GM18861 (cell line): ENCODE measurements around the gene CCDC8.
"Not testable (repeated sequence)": the region's sequence is repeated elsewhere in the genome, so short reads cannot be mapped to it uniquely, and the experiment has no call there.

Experiments used
- ATAC-seq: cut with Tn5 transposase; IDR thresholded peaks from one replicate; pipeline ENCODE4 v1.9.1; 2021; ENCODE audit not compliant: unreplicated experiment

CCDC8 gene

DNA sequence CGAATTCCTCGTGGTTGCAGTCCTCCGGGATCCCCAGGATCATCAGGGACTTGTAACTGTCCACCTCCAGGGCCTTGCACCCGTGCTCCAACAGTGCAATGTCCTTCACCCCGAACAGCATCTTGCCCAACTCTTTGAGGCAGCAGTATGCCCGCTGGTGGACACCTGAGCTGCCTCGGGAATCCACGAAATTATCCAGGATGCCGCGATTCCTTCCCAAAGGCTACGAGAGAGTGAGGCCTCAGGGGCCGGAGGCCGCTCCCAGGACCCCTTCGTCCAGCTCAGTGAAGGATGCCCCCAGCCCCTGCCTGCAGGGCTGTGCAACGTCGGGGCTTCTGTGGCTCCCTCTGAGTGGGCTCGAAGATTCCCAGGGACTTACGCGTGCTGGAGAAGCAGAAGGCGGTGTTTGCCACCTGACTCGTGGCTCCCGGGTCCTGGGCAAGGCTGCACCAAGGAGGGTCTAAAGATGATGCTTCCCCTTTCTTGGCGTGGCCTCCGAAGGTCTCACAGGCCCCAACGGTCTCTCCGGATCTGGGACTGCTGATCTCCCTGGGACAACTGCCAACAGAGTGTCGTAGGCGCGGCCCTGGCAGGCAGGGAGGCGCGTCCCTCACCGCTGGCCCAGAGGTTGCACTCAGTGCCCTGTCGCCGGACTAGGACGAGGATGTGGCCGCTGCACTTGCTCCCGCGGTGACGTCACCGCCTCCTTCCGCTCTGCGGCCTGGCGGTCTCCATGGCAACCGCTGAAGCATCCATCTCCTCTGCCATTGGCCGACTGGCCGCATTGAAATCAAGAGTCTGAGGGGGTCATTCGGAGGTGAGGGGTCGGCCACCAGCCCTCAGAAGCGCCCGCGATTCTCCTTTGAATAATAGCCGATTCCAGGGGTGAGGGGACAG is 15.1 kb upstream of the CCDC8 start, which contains the start of gene PNMA8C:
TSS of gene PNMA8C (minus strand) at position 698 of the 897 bp plus-strand sequence. CDS start at position 121, 577 bp downstream.
- ATAC-seq, result no peak

- ATAC-seq, result no peak
Observed at GRCh38 chr19:46427518-46428045, 14.2 kb upstream of the CCDC8 start.

DNA sequence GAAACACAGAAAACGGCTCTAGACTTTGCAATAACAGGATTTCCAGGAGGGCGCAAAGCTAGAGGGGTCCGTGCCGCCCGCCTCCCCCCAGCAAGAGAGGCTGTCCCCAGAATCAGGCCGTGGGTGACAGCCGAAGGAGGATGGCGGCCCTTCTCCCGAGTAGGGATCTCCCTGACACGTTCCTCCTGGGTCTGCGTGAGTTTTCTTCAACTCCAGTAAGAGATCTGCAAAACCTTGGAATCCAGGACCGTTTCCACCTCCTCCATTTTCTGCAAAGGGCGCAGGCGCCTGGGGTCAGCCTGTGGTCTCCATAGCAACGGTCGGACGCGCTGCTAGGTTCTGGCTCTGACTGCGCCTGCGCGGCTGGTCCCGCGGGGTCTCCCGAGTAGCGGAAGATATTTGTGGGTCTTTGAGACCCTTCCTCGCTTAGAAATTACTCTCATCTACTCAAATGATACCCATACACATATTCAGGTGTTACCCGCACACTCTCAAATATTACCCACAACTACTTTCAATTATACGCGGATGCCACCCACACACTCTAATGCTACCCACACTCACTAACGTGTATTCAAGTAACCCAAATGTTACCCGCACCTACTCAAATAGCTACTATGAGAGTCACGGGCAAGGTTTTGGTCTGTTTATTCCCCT is 13.3 kb upstream of the CCDC8 start:
- no peak for ATAC-seq

GRCh38 chr19:46426035-46426505 is 12.7 kb upstream of the CCDC8 start:
- ATAC-seq, result no peak

- ATAC-seq, result no peak
Observed at GRCh38 chr19:46423188-46423587, 9.8 kb upstream of the CCDC8 start.

DNA sequence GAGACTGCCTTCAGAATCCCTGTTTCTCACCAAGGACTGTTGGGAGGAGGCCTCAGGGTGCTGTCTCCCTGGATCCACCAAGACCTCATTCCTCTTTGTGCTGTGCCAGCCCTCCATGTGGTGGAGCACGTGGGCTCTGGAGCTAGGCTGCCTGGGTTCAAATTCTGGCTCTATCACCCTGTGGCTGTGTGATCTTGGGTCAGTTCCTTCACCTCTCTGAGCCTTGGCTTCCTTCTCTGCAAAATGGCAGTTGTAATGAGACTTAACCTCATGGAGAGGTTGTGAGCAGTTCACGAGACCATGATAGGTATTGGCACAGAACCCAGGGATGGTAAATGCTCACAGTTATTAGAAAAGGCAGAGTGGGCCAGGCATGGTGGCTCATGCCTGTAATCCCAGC is 9.0 kb upstream of the CCDC8 start:
- ATAC-seq, result no peak

DNA sequence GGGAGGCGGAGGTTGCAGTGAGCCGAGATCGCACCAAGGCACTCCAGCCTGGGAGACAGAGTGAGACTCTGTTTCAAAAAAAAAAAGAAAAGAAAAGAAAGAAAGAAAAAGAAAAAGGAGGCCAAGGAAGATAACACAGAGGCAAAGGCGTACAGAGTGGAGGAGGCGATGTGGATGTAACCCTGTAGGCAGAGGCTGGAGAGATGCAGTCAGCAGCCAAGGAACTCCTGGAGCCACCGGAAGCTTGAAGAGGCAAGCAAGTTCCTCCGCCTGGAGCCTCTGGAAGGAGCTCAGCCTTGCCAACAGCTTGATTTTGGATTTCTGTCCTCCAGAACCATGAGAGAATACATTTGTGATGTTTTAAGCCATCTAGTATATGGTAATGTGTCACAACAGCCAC is 6.7 kb upstream of the CCDC8 start:
- ATAC-seq, result no peak

DNA sequence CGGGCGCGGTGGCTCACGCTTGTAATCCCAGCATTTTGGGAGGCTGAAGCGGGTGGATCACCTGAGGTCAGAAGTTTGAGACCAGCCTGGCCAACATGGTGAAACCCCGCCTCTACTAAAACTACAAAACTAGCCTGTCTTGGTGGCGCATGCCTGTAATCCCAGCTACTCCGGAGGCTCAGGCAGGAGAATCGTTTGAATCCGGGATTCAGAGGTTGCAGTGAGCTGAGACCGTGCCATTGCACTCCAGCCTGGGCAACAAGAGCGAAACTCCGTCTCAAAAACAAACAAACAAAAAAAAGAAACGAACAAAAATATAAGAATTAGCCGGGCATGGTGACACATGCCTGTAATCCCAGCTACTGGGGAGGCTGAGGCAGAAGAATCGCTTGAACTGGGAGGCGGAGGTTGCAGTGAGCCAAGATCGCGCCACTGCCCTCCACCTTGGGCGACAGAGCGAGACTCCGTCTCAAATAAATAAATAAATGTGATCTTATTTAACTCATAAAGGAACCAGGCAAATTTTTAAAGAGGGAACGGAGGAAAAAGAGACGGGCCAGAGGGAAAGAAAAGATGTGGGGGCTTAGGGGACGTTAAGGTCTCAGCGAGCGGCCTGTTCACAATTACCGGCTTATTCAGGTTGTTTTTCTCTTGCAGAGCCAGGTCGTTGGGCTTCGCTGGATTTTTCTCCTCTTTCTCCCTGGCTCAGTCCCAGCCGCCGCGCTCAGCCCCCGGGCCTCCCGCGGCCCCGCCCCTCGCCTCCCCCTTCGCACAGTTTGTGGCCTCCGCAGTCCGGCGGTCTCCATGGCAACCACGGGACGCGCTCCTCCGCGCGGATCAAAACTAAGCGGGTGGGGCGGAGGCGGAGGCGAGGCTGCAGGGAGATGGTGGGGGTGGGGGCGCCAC is 2.7 kb upstream of the CCDC8 start:
- not testable (repeated sequence) for ATAC-seq

- ATAC-seq, result not testable (repeated sequence)
Observed at GRCh38 chr19:46414899-46415298, 1.5 kb upstream of the CCDC8 start.

- no peak for ATAC-seq
Observed at GRCh38 chr19:46412650-46413261, 608 bp downstream of the CCDC8 start.

GRCh38 chr19:46411925-46412649 is 1.3 kb downstream of the CCDC8 start:
- ATAC-seq, result no peak

DNA sequence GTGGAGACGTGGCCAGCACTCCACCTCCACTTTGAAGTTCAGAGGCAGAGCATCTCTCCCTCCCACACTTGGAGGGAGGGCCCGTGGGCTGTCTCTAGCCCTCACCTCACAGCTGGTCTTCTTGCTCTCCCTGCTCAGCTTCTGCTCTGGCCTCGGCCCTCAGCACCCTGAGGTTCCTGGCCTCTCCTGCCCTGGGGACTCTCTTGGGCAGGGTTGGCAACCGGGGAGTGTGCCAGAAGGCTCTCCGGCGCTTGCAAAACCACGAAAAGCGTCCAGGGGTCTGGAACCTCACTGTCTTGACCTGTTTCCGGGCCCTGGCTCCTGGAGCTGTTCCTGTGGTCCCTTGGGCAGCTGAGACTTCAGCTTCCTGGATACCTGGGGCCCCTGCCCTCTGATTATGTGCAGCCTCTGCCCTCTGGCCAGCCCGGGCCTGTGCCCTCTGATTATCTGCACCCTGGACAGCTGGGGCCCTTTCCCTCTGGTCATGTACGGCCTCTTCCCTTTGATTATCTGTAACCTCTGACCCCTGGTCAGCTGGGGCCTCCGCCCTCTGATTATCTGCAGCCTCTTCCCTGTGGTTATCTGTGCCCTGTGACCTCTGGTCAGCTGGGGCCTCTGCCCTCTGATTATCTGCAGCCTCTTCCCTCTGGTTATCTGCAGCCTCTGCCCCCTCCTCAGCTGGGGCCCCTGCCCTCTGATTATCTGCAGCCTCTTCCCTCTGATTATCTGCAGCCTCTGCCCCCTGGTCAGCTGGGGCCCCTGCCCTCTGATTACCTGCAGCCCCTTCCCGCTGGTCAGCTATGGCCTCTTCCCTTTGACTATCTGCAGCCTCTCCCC is 2.1 kb downstream of the CCDC8 start:
- no peak for ATAC-seq

DNA sequence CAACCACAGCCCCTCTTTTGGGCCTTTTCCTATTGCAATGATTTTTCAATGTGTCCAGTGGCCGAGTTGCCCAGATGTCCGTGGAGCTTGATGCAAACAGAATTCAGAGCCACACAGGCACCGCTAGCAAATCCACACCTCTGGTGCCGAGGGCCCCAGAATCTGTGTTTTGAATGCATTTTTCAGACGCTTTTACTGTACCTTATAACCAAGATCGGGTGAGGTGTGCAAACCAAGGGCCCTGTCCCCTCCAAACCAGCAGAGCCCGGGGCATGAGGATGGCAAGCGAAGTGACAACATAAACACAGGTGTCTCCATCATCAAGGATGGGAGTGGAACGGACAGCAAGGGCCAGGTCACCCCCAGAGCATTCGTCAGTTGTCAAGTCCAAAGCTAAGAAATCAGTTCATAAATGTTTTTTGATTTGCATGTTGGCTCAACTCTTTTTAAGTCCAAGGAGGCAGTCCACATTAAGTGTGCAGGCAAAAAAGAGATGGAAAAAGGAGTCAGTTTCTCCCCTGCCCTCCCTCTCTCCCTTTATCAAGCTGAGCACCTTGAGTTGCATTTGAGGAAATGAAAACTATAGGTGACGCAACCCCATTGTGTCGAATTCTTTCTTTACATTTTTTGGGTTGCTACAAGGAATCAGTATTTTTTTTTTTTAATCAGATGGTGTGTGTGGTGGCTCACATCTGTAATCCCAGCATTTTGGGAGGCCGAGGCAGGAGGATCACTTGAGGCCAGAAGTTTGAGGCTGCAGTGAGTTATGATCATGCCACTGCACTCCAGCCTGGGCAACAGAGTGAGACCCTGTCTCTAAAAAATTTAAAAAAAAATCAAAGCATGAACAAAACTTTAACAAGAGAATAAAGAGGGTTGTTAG is 2.9 kb downstream of the CCDC8 start:
- no peak for ATAC-seq

GRCh38 chr19:46409191-46409590 is 4.2 kb downstream of the CCDC8 start:
- ATAC-seq, result no peak

DNA sequence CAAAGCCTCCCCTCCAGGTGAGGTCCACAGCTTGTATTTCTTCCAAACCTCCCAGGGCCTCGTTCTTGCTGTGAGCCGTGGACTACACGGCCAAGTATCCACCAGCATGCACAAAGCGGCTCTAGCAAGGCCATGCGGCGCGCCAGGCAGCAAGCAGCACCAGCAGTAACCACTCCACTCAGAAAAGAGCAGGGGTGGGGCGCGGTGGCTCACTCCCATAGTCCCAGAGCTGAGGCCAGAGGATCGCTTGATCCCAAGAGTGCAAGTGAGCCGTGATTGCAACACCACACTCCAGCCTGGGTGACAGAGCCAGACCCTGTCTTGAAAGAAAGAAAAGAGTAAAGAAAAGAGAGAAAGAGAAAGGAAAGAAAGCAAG is 4.7 kb downstream of the CCDC8 start:
- ATAC-seq, result no peak

GRCh38 chr19:46407856-46408663 is 5.3 kb downstream of the CCDC8 start:
- no peak for ATAC-seq

DNA sequence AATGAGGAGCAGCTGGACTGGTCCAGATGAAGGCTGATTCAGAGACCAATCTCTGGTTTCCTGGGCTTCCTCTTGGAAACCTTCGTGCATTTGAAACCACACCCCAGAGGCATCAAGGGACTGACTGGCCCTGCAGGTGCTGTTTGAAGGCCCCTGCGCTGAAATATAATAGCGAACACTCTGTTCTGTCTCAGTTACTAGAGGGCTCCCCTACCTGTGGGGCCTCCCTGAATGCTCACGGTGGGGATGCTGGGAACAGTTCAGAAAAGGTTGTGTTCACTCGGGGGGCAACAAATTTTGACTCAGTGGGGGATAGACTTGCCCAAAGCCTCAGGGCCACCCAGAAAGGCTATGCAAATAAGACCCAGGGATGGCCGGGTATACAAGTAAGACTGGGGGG is 6.4 kb downstream of the CCDC8 start:
- no peak for ATAC-seq
